Raji (cell line): Measurements from ENCODE around the gene HSPA14.

Source experiments
- POLR2A ChIP-seq: IDR thresholded peaks from 2 replicates; pipeline ENCODE4 v1.6.1; 2011; ENCODE audit warnings: low read depth, low read length, control low read depth; ENCODE audit not compliant: insufficient read depth

The HSPA14 gene

DNA sequence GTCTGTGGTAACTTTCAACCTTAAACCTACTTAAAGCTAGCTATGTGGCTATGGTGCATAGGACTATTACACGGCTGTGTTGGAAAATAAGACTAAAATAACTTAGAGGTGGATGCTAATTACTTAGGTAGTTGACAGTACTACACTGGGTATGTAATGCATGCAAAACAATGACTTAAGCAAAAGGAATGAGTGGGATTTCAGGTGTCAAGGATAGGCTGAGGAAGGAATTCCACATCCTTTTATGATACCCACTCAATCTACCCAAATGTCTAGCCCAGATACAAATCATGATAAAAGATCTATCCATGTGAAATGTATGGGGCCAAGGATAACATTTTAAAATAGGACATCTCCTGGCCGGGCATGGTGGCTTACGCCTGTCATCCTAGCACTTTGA is 14.1 kb upstream of the HSPA14 start:
- no peak for TF ChIP-seq POLR2A

DNA sequence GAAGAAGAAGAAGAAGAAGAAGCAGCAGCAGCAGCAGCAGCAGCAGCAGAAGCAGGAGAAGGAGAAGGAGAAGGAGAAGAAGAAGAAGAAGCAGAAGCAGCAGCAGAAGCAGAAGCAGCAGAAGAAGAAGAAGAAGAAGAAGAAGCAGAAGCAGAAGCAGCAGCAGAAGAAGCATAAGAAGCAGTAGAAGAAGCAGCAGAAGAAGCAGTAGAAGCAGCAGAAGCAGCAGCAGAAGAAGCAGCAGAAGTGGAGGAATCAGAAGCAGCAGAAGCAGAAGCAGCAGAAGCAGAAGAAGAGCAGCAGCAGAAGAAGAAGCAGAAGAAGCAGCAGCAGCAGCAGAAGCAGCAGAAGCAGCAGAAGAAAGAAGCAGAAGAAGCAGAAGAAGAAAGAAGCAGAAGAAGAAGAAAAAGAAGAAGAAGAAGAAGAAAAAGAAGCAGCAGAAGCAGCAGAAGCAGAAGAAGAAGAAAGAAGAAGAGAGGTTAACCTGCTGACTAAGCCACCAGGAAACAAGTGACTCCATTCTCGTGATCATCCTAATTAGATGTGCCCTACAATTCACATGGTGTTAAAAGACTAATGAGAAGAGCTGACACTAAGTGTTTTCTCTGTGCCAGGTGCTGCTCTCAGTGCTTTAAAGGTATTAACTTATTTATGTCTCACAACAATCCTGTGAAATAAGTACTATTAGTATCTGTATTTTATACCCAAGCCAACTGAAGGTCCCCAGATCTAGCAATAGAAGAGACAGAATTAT is 11.9 kb upstream of the HSPA14 start:
- no peak for TF ChIP-seq POLR2A

DNA sequence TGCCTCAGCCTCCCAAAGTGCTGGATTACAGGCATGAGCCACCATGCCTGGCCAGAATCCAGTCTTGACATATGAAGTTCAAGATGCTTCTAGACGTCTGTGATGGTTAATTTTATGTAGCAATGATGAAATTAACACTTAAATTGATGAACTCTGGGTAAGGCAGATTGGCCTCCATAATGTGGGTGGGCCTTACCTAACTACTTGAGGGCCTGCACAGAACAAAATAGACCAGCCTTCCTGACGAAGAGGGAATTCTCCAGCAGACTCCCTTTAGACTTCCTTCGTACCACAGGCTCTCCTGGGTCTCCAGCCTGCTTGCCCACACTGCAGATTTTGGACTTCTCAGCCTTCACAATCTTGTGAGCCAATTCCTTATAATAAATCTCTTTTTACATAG is 5.0 kb upstream of the HSPA14 start:
- no peak for TF ChIP-seq POLR2A

DNA sequence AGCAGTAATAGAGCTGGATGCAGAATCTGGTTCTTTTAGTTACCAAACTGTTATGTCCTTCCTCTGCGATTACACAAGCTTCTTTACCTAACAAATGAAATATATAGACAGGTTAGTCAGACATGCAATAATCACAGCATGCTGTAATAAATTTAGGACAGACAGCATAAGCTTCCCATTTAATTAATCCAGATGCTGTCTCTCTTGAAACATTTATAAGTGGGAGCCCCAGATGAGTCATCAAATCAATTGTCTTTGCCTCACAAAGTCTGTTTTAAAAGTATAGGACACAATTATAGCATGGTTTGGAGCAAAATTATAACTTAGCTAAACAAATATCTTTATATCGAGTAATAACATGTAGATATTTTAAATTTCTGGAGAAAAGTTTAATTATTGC is 1.9 kb upstream of the HSPA14 start:
- no peak for TF ChIP-seq POLR2A

DNA sequence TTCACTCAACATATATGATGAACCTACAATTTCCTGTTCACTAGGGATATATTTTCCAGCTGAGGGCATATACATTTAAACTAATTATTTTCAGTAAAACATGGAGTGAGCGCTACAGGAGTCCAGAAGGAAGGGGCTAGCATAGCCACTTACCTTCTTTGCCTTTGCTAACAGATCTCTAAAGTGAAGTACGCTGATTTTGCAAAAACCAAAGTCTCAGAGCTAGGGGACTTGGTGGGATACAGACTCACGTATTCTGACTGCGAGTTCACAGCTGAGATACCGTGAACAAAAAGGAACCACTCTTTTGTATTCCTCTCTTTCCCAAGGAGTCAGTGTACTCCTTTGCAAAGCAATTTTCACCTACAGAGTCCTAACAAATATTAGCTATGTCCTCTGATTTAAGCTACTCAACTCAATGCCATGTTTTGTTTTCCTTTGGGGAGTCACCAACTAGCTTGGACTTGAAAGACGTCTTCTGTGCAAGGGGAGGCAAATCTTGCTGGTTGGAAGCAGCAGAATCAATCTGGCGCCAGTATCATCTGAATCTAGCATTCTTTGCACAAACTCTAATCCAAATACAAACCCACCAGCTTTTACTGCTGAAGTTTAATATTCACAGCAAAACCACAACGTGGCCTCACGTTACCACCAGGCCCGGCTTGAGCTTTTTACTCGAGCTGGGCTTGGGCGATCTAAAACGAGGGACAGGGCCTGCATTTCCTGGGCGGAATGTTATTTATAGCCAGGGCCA is 926 bp upstream of the HSPA14 start:
- TF ChIP-seq POLR2A: no peak

DNA sequence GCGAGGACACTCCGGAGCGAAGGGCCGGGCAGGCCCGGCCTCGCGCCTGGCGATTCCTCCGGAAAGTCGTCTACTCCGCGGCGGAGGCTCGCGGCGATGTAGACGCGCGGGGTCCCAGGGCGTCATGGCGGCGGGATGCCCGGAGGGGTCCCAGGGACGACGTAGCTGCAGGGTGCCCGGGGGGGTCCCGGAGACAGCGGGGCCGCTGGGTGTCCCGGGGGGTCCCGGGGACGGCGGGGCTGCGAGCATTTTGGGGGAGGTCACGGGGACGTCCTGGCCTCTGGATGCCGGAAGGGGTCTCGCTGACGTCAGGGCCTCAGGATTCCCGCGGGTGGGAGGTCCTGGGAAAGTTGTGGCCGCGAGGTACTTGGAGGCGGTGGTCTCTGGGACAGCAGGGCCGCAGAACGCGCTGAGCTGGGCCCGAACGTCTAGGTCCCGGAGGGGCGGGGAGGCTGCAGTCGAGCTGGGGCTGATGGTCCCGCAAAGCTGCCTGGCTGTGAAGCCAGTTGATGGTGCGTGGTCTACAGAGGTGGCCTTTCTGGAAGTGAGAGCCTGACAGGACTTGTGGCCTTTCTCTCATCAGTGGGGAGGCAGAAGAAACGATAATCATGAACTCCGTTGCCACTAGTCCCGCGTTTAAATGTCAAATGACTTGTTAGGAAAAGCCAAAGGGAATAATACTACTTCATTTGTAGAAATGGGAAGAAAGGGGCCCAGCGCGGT is 637 bp downstream of the HSPA14 start:
- TF ChIP-seq POLR2A: no peak

DNA sequence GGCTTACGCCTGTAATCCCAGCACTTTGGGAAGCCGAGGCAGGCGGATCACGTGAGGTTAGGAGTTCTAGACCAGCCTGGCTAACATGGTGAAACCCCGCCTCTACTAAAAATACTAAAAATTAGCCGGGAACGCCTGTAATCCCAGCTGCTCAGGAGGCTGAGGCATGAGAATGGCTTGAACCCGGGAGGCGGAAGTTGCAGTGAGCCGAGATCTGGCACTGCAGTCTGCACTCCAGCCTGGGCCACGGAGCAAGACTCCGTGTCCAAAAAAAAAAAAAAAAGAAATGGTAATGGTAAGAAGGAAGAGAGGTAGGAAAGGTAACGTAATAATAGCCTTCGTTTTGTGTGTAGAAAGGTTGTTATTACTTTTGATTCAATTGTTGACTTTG is 1.2 kb downstream of the HSPA14 start:
- TF ChIP-seq POLR2A: no peak

DNA sequence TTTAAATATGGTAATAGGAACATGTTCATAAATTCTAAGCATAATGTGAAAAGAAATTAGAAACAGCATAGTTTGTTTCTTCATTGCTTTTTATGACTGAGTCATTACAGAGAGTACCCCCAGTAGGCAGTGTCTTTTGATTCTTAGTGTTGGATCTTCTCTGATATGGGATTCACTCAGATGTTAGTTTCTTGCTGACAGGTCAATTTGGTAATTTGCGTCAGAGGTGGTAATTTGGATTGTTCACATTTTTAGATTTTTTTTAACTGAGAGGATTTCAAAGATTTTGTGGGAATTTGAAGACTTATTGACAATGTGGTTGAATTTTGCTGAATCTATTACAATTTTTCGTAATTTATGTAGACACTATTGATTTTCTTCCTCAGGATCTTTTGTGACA is 2.1 kb downstream of the HSPA14 start:
- TF ChIP-seq POLR2A: no peak

DNA sequence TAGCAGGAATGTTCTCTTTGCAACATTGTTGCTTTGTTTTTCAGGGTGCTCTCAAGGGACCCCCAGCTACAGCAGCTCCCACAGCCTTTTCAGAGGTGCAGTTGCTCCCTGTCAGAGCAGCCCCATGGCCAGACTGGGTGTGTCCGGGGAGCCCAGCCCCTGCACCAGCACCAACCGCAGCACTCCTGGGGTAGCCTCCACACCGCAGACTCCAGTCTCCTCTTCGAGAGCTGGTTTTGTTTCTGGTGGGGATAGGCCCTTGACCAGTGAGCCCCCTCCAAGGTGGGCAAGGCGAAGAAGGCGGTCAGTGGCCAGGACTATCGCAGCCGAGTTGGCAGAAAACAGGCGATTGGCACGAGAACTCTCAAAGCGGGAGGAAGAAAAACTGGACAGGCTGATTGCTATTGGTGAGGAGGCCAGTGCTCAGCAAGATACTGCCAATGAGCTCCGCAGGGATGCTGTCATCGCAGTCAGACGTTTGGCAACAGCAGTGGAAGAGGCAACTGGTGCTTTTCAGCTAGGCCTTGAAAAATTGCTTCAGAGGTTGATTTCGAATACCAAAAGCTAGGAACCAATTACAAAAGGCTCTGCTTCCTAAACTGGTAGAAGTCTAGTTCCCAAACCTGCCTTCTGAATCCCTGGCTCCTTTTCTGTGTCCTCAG is 5.4 kb downstream of the HSPA14 start:
- no peak for TF ChIP-seq POLR2A

DNA sequence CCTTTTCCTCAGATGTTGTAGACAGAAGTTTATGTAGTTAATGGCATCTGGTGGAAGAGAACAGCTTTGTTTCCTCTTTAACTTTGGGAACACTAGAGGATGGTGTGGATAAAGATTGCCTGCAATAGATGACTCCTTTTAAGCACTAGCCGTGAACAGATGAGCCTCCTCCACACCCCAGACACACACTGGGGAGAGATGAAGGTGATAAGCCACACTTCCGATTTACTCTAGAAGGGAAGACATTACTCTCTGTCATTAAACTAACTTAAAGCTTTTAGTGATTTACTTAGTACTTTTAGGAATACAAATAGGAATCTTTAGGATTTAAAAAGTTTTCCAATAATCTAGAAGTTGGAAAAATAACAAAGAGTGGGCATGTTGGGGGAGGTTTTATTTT is 6.8 kb downstream of the HSPA14 start:
- TF ChIP-seq POLR2A: no peak

DNA sequence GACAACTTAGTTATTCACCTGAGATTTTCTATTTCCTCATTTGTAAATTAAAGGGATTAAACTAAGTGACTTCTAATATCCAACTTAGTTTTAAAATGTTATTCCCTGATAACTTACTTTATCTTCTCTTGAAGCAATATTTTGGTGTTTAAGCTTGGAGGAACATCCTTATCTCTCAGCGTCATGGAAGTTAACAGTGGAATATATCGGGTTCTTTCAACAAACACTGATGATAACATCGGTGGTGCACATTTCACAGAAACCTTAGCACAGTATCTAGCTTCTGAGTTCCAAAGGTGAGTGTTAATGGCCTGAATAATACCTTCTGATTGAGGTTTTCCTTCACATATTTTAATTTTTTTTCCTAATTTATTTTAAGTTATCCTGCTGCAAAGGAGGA is 14.1 kb downstream of the HSPA14 start:
- TF ChIP-seq POLR2A: no peak

DNA sequence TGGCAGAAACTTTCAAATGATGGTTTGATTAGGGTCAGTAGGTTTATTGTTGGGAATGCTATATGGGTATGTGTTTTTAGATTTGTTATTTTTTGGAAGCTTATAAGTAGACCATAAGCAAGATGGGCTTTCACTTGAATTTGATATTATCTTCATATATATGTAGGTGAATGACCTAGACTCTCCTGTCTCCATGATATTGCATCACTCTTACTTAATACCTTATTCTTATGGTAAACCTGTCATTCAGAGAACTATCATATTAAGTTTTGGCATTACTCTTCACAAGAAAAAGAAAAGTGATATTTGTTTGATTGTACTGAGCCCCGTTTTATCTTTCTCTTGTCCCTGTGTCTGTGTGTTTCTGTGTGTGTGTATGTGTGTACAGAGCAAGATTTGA is 17.3 kb downstream of the HSPA14 start:
- TF ChIP-seq POLR2A: no peak

DNA sequence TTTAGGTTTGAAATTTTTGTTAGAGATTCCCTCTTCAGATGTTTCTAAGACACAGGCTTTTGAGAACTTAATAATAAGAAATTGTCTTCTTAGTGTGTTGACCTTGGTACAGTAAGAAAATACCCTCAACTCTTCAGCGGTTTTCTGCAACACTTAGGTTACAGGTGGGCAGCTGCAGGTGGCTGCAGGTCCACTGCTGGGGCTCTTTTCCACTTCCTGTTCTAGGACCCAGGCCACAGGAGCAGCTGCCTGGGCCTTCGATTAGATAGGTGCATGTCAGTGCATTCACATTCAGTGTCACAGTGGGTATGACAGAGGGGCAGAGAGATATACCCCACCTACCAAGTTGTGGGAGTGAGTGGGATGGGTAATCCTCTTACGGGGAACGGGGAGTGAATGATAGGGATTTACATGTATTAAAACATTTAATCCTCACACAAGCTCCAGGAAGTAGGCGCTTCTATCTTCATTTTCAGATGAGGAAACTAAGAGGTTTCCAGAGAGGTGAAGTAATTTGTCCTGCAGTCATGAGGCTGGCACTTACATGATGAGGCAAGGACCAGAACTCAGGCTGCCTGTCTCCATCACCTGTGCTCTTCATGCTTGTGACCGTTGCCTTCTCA is 20.3 kb downstream of the HSPA14 start:
- no peak for TF ChIP-seq POLR2A

DNA sequence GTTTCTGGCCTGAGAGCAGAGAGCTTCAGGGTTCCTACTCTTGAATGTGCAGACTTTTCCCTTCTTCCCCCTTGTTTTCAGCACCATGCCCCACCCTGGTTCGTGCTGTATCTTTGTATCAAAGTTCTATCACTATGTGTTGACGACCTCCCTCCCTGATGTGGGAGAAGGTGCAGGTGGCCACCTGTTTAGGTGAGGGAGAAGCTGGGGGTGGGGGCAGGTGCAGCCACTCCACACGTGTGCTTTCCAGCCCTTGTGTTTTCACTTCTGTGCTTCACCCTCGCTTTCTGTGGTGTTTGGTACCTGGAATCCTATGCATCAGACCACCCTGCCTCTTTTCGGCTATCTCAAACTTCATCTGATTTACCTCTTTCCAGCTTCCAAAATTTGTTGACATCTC is 20.9 kb downstream of the HSPA14 start:
- TF ChIP-seq POLR2A: no peak

DNA sequence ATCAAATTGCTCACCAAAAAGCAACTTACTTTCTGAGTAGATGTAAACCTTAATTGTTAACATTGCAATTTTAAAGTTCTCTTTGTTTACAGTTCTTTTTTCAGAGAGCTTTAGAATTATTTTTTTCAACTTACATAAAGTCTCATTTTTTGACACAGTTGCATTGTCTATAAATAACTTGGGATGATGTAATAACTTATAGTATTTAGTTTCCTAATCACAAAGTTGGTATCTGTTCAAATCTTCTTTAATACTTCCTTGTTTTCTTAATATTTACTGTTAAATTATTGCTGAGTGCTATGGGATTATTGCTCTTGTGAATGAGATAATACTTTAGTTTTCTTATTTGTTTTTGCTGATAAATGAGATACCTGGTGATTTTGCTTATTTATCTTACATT is 21.7 kb downstream of the HSPA14 start:
- no peak for TF ChIP-seq POLR2A

DNA sequence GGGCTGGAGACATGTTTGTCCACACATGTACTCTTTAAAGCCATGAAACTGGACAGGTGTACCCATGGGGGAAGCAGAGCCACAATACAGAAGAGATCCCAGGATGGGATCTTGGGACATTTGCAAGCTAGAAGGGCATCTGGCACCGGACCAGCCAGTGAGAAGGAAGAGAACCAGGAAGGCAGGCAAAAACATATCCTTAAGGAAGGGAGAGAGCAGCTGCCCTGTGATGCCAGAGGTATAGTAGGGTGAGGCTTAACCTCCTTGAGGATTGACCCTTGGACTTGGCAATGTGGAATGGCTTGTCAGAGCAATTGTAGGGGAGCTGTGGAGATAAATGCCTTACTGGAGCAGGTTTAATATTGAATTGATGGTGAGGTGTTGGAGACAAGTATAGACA is 22.7 kb downstream of the HSPA14 start:
- TF ChIP-seq POLR2A: no peak
